Superior temporal gyrus (tissue), 1 donor: Measurements from ENCODE around the gene TNFRSF1B.

Experiments
- DNase-seq: peaks from one replicate; pipeline ENCODE4 v3.0.0-alpha.2; 2016; ENCODE audit errors: extremely low spot score

The TNFRSF1B gene

DNA sequence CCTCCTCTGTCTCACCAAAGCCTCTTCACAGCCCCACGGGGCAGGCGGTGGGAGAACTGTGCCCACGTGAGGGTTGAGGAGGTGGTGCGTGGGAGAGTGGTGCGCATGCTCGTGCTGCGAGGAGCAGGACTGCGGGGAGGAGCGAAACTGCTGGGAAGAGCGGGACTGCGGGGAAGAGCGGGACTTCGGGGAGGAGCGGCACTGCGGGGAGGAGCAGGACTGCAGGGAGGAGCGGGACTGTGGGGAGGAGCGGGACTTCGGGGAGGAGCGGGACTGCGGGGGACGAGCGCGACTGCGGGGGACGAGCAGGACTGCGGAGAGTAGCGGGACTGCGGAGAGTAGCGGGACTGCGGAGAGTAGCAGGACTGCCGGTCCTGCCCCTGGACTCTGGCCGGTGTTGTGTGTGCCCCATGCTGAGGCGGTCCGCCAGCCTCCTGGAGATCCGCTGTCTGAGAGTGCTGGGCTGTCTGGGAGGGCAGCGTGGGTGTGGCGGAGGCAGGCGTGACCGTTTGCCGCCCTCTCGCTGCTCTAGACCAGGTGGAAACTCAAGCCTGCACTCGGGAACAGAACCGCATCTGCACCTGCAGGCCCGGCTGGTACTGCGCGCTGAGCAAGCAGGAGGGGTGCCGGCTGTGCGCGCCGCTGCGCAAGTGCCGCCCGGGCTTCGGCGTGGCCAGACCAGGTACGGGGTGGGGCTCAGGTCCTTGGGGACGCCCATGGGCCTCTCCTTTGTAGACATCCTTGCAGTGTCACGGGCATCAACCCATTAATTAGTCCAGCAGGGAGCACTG, 24.6 kb downstream of the TNFRSF1B start:
- DNase-seq, result no peak

DNA sequence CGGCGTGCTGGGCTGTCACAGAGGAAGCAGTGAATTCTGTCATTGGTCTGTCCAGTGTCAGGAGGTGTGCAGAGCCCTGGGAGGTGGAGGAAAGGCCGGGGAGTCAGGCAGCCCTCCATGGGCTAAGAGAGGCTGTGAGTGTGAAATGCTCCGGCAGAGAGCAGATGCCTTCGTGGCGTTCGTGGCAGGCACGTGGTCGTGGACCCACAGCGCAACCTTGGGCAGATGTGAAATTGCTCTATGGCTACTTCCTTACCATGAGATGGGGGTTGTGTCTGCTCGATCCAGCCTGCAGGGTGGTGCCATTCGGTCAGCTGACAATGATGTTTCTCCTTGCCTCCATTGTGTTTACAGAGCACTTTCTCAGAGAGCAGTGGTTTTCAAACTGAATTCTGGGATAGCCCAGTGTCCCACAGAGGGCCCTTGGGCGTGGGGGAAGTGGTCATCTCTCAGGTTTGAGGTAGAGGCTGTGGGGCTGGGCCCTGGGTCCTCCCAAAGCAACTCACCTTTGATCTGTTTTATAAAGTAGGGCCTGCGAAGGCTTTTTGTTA, 27.9 kb downstream of the TNFRSF1B start:
- DNase-seq, result no peak

DNA sequence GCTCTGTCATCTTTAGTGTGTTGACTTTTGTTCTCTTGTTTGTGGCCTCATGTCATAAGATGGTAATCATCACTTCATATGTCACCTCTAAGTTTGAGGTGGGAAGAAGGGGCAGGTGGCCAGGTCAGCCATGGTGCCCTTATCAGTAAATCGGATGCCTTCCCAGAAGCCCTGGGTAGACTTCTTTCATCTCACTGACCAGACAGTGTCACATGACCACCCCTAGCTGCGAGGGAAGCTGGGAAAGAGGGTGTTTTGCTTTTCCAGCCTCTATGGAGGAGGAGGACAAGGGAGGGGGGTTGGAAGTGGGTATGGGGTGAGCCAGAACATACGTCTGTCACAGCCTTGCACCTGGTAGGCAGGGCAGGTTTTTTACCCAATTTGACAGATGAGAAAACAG, 28.6 kb downstream of the TNFRSF1B start:
- no peak for DNase-seq

DNA sequence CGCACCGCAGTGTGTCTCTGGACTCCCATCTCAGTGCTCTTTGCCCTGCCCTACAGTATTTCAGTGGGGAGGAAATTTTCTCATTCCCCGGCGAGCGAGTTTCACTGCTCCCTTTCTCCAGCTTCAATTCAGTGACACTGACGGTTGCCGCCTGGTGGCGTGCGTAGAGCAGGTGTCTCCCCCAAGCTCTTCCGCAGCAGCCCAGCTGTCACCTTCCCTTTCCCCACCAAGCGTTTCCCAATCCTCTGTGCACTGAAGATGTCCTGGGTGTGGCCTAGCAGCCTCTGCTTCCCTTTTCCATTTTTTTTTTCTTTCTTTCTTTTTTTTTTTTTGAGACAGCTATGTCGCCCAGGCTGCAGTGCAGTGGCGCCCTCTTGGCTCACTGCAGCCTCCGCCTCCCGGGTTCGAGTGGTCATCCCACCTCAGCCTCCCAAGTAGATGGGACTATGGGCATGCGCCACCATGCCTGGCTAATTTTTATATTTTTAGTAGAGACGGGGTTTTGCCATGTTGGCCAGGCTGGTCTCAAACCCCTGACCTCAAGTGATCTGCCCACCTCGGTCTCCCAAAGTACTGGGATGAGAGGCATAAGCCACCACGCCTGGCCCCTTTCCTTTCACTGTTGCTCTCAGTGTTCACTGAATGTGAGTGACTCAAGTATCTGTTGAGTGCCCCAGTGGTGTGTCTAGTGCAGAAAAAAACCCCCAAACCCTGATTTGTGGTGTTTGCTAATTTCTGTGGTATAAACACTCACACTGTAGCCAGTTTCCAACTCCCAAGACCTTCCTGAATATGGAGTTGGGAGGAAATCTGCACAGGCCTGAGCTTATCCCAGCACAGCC, 30.1 kb downstream of the TNFRSF1B start:
- DNase-seq, result no peak

DNA sequence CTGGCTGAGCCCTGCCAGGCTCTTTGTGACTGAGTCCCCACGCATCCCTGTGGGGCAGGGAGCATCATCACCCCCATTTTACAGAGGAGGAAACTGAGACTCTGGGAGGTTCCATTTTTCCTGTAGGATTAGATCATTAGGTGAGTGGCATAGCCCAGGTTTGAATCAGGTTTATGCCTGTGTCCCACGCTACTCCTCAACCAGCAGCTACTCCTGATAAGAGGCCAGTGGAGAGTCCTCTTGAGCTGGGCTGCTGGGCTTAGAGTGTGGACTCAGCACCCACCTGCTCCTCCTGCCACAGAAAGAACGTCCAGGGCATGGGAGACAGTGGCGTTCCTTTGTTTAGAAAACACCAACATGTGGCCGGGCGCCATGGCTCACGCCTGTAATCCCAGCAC, 30.7 kb downstream of the TNFRSF1B start:
- no peak for DNase-seq

DNA sequence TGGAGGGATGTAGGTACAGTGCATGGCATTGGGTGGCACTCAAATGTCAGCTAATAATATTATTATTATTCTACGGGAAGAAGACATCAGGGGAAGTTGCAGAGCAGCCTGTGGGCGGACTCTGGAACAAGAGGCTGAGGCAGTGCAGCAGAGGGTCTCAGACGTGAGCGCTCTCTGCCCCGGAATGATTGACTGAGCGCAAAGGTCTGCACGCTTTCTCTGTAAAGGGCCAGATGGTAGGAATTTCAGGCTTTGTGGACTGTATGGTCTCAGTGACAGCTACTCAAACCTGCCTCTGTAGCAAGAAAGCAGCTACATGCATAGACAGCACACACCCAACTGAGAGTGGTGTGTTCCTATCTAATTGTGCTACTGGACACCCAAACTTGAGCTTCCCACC, 33.4 kb downstream of the TNFRSF1B start:
- no peak for DNase-seq

DNA sequence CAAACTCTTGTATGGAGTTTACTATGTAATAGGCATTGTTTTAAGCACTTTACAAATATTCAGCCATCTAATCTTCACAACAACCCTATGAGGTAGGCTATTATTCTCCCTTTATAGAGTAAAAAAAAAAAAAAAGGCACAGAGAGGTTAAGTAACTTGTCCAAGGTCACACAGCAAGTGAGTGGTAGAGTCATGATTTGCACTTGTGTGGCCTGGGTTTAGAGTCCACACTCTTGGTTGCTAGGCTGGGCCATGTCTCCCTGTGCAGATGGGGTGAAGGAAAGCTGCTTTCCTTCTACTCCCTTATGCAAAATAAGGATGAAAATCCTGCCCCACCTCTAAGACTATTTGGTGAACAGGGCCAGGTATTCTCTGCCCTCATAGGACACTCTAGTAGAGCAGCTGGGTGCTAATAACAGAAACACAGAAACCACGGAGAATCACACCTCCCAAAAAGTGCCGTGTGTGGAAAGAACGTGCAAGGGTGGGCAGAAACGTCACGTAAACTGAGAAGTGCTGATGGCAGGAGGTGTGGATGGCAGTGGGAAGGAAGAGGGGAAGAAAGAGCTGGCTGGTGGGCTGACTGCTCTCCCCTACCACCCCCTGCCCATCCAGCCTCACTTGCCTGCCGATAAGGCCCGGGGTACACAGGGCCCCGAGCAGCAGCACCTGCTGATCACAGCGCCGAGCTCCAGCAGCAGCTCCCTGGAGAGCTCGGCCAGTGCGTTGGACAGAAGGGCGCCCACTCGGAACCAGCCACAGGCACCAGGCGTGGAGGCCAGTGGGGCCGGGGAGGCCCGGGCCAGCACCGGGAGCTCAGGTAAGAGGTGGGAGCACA, 34.8 kb downstream of the TNFRSF1B start:
- DNase-seq, result no peak

DNA sequence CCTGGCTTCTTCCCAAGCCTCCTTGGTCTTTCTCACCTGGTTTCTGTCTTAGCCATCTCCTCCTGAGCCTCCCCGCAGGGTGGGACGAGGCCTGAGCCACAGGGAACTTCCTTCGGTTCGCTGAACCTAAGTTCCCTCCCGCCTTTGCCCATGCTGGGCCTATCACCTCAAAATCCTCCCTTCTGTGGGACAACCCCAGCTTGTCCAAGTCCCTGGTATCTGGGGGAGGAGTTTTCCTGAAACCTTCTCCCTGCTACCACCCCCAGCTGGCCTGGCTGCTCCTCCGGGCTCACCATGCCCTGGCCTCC, 35.4 kb downstream of the TNFRSF1B start:
- no peak for DNase-seq

DNA sequence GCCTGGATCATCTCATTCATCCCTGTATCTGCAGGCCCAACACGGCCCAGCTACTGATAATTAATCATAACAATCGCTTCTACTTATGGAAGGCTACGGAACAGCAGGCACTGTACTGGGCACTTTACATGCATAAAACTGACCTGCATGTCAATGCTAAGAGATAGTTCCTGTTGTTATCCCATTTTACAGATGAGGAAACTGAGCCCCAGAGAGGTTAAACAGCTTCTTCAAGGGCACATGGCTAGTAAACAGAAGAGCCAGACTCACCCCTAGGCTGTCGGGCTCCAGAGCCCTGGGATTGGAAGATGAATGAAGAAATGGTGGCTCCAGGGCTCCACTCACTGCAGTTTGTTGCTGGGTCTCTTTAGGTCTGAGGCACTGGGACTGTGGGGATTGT, 35.8 kb downstream of the TNFRSF1B start:
- no peak for DNase-seq

DNA sequence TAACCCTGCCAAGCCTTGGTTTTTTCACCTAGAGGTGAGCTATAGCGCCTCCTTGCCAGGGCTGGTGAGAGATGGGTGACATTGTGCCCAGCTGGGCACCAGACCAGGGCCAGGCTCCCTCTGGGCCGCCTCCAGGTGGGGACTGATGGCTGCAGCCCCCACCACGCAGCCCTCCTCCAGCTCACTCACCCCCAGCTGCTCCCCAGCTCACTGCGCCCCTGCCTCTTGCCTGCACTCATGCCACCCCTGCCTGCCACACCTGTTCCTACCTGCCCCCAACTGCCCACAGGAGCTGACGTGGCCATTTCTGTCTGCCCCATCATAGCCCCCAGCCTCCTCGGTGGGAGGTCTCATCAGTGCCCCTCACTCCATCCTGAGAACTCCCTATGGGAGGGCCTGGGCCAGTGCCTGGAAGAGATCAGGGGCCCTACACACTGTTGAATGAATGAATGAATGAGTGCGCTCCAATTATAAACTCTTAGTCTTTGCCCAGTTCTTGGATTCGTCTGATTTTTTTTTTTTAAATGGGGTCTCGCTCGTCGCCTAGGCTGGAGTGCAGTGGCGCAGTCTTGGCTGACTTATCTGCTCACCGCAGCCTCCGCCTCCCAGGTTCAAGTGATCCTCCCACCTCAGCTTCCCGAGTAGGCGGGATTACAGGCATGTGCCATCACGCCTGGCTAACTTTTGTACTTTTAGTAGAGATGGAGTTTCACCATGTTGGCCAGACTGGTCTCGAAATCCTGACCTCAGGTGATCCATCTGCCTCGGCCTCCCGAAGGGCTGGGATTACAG, 36.6 kb downstream of the TNFRSF1B start:
- DNase-seq, result no peak

DNA sequence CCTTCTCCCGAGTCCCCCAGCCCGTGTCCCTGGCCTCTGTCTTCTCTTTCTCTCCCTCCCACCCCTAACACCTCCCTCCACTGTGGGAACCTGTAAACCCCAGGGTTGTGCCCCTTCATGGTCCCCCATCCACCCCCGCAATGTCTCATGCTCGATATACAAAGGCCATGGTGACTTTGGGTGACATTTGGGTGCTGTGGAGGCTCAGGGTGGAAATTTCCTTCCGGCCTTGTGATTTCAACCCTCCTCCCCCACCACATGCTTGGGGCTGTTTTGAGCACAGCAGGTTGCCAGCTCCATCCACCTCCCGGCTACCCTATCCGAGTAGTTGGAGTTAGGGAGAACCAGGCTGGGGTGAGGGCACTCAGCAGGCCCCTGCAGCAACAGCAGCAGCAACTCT, 37.3 kb downstream of the TNFRSF1B start:
- no peak for DNase-seq

DNA sequence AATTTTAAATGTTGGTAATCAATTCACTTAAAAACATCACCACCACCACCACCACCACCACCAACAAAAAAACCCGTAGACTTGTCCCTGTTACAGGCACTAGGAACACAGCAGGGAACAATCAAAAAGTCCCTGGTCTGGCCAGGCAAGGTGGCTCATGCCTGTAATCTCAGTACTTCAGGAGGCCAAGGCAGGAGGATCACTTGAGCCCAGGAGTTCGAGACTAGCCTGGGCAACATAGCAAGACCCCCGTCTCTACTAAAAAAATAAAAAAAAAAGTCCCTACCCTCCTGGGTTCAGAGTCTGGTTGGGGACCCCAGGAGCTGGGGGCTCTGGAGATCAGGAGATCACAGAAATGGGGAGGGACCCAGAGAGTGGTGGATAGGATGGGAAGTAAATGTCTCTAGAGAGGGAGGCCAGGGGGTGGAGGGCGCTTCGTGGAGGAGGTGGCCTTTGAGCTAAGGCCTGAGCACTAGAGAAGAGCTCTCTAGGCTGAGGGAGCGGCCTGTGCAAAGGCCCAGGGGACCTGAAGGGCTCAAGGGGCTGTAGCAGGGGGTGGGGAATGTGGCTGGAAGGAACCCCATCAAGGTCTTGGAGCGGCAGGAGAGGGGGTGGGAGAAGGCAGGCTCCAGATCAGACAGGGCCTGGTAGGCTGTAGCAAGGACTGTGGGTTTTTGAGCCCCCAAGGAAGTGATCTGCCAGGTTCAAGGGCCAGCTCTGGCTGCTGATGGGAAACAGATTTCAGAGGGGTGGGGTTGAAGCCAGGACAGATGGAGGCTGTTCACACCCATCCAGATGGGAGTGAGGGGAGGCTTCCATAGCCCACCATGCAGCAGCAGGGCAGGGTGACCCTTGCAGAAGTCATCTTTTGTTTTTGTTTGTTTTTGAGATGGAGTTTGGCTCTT, 38.2 kb downstream of the TNFRSF1B start:
- DNase-seq, result no peak

DNA sequence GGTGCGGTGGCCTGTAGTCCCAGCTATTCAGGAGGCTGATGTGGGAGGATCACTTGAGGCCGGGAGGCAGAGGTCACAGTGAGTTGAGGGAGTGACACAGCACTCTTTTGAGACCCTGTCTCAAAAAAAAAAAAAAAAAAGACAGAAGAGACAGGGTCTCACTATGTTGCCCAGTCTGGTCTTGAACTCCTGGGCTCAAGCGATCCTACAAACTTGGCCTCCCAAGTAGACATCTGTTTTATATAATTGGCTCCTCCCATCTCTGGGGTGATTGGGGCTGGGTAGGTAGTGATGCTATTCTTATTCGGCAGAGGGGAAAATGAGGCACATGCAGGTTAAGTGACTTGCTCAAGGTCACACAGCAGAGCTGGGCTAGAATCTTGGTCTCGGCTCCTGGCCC, 39.4 kb downstream of the TNFRSF1B start:
- no peak for DNase-seq

DNA sequence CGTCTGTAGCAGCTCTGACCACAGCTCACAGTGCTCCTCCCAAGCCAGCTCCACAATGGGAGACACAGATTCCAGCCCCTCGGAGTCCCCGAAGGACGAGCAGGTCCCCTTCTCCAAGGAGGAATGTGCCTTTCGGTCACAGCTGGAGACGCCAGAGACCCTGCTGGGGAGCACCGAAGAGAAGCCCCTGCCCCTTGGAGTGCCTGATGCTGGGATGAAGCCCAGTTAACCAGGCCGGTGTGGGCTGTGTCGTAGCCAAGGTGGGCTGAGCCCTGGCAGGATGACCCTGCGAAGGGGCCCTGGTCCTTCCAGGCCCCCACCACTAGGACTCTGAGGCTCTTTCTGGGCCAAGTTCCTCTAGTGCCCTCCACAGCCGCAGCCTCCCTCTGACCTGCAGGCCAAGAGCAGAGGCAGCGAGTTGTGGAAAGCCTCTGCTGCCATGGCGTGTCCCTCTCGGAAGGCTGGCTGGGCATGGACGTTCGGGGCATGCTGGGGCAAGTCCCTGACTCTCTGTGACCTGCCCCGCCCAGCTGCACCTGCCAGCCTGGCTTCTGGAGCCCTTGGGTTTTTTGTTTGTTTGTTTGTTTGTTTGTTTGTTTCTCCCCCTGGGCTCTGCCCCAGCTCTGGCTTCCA, 40.1 kb downstream of the TNFRSF1B start:
- DNase-seq, result no peak

DNA sequence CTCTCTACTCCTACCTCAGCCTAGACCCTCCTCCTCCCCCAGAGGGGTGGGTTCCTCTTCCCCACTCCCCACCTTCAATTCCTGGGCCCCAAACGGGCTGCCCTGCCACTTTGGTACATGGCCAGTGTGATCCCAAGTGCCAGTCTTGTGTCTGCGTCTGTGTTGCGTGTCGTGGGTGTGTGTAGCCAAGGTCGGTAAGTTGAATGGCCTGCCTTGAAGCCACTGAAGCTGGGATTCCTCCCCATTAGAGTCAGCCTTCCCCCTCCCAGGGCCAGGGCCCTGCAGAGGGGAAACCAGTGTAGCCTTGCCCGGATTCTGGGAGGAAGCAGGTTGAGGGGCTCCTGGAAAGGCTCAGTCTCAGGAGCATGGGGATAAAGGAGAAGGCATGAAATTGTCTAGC, 41.5 kb downstream of the TNFRSF1B start:
- no peak for DNase-seq

DNA sequence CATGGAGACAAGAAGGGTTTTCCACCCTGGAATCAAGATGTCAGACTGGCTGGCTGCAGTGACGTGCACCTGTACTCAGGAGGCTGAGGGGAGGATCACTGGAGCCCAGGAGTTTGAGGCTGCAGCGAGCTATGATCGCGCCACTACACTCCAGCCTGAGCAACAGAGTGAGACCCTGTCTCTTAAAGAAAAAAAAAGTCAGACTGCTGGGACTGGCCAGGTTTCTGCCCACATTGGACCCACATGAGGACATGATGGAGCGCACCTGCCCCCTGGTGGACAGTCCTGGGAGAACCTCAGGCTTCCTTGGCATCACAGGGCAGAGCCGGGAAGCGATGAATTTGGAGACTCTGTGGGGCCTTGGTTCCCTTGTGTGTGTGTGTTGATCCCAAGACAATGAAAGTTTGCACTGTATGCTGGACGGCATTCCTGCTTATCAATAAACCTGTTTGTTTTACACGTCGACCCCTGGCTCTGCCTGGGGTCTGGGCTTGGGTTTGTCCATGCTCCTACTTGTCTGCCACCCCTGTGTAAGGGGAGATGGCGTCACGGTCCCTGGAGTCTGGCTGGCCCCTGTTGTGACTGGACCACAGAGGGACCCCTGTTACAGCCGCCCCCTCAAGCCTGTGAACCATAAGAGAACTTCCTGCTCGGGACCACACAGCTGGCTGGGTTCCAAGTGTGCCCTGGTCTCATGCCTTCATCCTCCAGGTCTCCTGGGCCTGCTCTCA, 42.1 kb downstream of the TNFRSF1B start:
- DNase-seq, result peak; percentile 93

DNA sequence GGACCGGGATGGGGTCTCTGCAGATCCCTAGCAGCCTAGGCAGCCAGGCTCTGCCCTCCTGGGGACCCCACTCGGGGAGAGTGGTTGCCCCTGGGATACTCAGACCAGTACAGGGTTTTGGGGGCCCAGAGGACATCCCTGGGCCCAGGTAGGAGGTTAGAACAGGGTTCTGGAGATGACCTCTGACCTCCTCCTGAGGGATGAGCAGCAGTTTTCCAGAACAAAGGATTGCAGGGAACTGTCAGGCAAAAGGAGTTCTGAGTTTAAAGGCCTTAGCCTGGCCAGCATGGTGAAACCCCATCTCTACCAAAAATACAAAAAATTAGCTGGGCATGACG, 42.7 kb downstream of the TNFRSF1B start:
- no peak for DNase-seq

DNA sequence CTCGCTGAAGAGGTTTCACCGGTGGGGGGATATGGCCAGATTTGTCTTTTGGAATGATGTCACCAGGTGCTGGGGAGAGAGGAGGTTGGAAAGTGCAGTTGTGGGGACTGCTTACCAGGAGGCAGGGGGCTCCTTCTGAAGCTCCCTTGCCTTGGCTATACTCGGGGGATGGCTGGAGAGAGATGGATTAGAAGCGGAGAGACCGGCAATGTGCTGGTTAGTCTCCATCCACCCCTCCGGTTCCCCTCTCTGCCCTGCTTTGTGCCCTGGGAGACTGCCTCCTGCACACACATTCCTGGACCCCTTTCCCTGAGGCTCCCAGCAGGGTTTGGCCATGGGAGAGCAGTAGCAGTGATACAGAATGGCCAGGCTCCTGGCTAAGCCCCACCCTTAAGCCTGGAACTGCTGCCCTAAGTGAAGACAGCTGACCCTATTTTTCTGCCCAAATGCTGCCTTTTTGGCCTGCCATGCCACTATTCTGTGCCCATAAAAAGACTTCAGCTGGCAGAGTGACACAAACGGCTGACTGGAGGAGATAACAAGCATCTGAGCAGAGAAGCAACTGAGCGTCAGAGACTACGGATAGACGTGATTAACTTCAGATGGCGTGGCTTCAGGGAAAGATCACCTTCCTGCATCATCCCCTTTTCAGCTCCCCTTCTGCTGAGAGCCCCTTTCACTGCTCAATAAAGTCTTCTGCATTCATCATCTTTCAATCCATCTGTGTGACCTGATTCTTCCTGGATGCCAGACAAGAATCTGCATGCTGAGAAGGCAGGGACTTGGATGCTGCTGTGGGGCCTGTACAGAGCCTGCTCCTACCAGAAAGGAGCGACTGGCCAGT, 48.5 kb downstream of the TNFRSF1B start:
- DNase-seq, result no peak
